ENCODE data around the gene ENPP3.
"Not testable (repeated sequence)": the region's sequence is repeated elsewhere in the genome, so short reads cannot be mapped to it uniquely, and the experiment has no call there.

ENPP3 gene

DNA sequence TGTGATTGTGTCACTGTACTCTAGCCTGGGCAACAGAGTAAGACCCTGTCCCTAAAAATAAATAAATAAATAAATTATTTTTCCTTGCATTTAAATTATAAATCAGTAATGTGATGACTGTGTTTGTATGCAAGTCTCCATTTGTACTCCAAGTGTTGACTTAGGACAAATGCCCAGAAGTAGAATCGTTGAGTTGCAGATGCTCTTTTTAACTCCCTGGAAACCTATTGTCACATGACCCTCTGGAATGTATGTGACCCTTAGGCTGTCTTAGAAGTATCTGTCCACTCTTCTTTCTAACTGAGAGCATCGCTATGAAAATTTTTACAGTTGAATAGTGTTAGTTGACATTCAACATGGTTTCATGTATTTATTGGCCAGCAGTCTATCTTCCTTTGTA lies 45.3 kb downstream of the ENPP3 start:
- in situ Hi-C loops (cut with MboI; ENCODE audit: low sequenced_read_pairs) = loop anchor here (25.0 kb wide), 1 partner anchor 230 kb away; no protein-coding TSS in a partner anchor

DNA sequence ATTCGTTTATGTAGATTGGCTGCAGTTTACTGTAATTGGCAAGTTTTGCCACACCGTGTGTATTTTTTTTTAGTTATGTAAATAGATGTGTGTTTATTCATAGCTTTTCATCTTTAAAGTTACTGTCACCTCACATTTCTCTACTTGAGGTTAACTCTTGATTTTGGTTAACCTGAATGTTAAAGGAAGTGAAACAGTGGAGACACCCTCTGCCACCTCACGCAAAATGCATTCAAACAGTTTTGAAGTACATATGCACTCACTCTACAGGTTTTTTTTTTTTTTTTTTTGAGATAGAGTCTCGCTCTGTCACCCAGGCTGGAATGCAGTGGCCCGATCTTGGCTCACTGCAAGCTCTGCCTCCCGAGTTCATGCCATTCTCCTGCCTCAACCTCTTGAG lies 46.4 kb downstream of the ENPP3 start:
- in situ Hi-C loops (cut with MboI; ENCODE audit: low sequenced_read_pairs) = loop anchor here (25.0 kb wide), 1 partner anchor 229 kb away; no protein-coding TSS in a partner anchor

DNA sequence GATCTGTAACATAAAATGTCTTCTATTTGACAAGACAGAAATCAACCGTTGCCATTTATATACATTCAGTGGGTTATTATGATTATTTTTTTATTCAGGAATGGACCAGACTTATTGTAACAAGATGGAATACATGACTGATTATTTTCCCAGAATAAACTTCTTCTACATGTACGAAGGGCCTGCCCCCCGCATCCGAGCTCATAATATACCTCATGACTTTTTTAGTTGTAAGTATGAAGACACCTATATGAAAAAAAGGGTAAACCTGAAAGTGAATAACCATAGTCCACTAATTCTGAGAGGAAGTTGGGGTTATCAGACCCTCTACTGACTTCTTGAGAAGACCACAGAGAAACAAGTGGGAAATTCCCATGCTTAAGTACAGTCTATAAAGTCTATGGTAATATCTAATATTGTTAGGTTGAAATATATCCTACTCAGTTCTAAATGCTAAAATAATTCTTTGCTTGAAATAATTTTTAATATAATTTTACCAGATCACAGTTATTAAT lies 48.2 kb downstream of the ENPP3 start:
- in situ Hi-C loops (cut with MboI; ENCODE audit: low sequenced_read_pairs) = loop anchor here (25.0 kb wide), 1 partner anchor 227 kb away; no protein-coding TSS in a partner anchor

DNA sequence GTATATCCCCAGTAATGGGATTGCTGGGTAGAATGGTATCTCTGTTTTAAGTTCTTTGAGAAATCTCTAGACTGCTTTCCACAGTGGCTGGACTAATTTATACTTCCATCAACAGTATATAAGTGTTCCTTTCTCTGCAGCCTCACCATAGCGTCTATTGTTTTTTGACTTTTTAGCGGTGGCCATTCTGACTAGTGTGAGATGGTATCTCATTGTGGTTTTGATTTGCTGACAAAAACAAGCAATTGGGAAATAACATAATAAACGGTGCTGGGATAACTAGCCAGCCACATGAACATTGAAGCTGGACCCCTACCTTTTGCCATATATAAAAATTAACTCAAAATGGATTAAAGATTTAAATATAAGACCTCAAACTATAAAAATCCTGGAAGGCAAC lies 49.9 kb downstream of the ENPP3 start:
- in situ Hi-C loops (cut with MboI; ENCODE audit: low sequenced_read_pairs) = loop anchor here (25.0 kb wide), 1 partner anchor 225 kb away; no protein-coding TSS in a partner anchor

DNA sequence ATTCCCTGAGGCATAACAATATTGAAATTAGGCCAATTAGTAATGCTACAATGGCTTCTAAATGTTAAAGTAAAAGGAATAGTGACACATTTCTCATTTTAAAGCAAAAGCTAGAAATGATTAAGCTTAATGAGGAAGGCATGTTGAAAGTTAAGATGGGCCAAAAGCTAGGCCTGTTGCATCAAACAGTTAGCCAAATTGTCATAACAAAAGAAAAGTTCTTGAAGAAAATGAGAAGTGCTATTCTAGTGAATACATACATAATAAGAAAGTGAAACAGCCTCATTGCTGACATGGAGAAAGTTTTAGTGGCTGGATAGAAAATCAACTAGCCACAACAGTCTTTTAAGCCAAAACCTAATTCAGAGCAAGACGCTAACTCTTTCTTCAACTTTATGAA lies 51.2 kb downstream of the ENPP3 start:
- in situ Hi-C loops (cut with MboI; ENCODE audit: low sequenced_read_pairs) = loop anchor here (25.0 kb wide), 1 partner anchor 224 kb away; no protein-coding TSS in a partner anchor

DNA sequence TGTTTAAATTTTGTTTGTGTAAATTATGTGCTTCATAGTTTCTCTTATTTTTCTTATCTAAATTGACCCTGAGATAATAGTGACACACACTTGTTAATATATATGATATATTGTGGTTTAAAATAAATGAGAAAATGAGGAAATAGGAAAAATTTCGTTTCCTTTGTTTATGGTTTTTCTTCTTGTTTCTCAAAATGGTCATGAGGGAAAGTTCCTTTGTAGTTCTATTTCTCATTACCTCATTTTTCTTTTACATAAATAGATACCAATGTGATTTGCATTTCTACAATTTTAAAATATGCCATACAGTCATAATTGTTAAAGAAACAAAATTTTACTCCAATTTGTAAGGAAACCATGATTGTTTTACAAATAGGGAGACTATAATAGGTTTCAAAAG lies 54.9 kb downstream of the ENPP3 start:
- in situ Hi-C loops (cut with MboI; ENCODE audit: low sequenced_read_pairs) = loop anchor here (25.0 kb wide), 1 partner anchor 220 kb away; no protein-coding TSS in a partner anchor

DNA sequence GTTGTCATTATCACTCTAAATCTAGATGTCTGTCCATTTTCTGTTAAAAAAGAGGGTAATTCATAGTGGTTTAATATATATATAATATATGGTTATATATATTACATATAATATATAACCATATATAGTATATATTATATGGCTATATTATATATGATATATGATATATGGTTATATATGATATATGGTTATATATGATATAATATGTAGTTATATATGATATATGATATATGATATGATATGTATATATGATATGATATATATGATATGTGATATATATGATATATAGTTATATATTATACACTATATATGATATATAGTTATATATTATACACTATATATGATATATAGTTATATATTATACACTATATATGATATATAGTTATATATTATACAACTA lies 55.5 kb downstream of the ENPP3 start:
- in situ Hi-C loops (cut with MboI; ENCODE audit: low sequenced_read_pairs) = loop anchor here (25.0 kb wide), 1 partner anchor 220 kb away; no protein-coding TSS in a partner anchor

DNA sequence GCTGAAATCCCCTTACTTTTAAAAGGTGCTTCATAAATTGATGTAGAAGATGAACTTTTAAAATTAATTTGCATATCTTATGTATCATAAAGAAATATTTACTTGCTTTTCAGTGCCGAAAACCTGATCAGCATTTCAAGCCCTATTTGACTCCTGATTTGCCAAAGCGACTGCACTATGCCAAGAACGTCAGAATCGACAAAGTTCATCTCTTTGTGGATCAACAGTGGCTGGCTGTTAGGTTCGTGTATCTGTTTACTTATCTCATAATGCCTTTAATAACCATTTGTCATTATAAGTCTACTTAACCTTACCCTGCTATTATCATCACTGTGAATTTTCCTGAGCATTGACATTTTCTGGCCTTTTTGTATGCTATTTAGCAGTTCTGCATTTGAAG lies 56.3 kb downstream of the ENPP3 start:
- in situ Hi-C loops (cut with MboI; ENCODE audit: low sequenced_read_pairs) = loop anchor here (25.0 kb wide), 1 partner anchor 219 kb away; no protein-coding TSS in a partner anchor

DNA sequence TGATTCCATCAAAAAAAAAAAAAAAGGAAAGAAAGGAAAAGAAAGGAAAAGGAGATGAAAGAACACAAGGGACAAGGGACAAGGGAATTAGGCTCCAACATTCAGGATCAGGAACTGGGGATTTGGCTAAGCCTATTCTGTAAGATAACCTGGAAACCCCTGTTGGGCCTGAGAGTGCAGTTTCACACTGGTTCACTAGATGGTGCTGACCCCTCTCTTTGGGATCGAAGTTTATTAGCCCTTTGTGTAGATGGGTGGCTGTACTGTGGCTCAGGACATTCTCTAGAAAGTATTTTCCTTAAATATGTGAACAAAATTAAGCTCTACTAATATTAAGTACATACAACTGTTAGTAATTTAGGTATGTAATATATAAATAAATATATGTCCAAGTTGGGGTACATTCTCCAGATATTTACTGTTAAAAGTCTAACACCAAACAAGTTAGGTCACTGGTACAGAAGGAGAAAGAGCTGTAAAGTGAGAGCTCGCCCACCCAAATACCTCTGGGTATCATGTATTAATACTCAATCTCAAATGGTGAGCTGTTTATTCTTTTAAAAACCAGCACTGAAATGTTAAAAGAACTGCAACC lies 57.8 kb downstream of the ENPP3 start:
- in situ Hi-C loops (cut with MboI; ENCODE audit: low sequenced_read_pairs) = loop anchor here (25.0 kb wide), 1 partner anchor 217 kb away; no protein-coding TSS in a partner anchor

DNA sequence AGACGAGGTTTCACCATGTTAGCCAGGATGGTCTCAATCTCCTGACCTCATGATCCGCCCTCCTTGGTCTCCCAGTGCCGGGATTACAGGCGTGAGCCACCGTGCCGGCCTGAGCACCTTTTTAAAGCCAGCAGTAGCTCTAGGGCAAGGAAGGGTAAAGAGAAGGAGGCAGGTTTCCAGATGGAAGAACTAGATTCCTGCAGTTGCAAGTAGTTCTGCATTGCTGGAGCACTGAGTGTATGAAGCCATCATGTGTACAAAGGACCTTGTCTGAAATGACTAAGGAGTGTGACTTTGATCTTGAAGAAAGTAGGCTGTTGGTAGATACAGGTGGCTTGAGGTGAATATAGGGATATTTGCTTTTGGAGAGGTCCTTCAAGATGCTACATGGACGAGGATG lies 59.9 kb downstream of the ENPP3 start:
- in situ Hi-C loops (cut with MboI; ENCODE audit: low sequenced_read_pairs) = loop anchor here (25.0 kb wide), 1 partner anchor 215 kb away; no protein-coding TSS in a partner anchor

DNA sequence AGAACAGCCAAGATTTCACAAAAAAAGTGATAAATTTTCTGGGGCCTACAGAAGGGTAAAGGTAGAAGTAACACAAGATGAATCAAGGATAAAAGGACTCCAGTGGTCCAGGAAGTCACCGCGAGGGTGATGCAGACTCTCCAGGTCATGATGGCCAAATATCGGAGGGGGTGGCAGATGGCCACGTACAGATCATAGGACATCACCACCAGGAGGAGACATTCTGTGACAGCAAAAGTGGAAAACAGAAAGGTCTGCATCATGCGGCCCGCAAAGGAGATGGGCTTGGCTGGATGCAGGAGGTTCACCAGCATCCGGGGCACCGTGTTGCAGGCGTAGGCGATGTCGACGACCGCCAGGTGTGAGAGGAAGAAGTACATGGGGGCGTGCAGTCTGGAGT lies 63.7 kb downstream of the ENPP3 start:
- in situ Hi-C loops (cut with MboI; ENCODE audit: low sequenced_read_pairs) = not testable (repeated sequence)

DNA sequence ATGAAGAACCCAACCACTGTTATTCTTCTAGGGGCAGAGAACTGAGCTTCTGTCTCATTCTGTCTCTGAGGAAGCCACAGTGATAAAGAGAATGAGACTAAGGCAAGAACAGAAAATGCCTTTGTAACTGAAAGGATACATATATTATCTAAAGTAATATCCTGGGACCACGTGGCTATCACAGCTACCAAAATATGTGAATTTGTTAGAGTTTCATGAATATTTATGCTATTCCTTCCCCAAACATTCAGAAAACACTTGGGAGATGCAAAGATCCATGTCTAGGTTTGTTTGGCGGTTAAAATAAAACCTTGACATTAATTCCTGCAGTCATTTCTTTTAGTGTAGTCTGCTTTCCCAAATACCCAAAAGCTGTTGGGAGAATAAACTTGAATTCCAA lies 66.8 kb downstream of the ENPP3 start:
- in situ Hi-C loops (cut with MboI; ENCODE audit: low sequenced_read_pairs) = not testable (repeated sequence)

DNA sequence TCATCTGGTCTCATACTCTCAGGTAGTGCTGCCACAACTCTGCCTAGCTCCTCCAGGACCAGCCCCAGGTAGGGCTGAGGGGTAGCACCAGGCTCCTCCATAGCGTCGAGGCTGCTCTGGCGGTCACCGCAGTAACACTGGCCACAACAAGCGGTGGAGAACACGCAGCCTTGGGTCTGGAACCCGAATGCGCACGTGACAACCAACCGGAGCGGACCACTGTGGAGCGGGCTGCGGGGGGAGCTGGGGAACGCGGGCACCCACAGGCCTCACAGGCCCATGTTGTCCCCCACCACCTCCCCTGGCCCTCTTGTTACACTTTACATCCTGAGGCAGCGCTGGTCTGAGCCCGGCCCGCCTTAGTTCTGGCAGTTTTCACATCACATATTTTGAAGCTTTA lies 73.8 kb downstream of the ENPP3 start, which contains the start of gene CTAGE9:
TSS of gene CTAGE9 (minus strand) at position 101 of the 400 bp plus-strand sequence. CDS start at position 101, 0 bp downstream.
- in situ Hi-C loops (cut with MboI; ENCODE audit: low sequenced_read_pairs) = not testable (repeated sequence)

DNA sequence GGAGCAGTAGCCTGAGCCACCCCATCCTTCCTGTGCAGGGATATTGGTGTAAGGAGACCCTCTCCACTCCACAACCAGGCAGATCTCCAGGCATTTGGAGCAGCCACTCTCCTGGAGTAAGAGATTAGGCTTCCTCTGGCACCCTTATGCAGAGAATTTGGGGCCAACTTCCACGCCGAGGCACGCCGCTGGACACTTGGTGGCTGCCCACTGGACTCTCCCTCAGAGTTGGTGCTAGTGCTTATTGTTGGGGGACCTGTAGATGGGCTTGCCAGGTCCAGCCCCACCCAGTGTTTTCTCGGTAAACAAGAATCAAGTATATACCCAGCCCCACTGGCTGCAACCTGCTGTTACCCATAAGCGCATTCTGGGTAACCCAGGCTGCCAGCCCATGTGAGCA lies 78.5 kb downstream of the ENPP3 start:
- in situ Hi-C loops (cut with MboI; ENCODE audit: low sequenced_read_pairs) = not testable (repeated sequence)

DNA sequence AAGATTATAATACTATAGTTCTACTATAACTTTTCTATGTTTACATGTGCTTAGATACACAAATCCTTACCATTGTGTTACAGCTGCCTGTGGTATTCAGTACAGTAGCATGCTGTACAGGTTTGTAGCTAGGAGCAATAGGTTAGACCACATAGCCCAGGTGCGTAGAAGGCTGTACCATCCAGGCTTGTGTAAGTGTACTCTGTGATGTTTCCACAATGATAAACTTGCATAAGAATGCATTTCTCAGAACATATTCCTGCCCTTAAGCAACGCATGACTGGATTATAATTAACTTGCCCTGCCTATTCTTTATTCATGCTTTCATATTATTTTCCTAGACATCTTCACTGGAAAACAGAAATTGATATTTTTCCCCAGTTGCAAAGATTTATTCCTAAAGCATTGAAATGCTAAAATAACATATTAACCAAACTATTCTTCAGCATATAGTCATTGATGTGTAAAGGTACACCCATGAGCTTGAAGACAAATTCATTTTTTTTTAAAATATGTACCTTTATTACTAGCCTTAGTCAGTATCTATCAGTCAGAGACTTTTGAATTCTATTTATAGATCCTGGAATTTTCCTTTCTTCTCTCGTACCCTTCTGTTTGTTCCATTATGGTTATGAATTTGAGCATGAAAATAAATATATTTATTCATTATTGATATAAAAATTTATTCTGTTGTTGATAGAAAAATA lies 80.9 kb downstream of the ENPP3 start:
- in situ Hi-C loops (cut with MboI; ENCODE audit: low sequenced_read_pairs) = no loop called here

DNA sequence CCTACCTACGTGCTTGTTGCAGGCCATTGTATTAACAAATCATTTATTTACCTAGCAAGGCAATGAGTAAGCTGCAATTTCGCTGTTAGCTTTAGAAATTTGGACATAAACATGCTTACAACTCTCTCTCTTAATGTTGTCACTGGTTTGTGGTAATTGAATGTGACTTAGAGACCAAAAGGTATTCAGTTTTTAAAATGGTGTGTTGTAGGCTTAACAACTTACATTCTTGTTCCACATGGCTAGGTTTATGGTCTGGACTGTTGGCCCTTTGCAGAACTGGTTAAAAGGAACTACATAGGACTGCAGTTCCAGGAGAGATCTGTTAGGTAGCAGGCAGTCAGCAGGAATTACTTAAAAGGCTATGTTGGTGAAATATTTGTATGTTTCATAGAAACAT lies 84.1 kb downstream of the ENPP3 start:
- in situ Hi-C loops (cut with MboI; ENCODE audit: low sequenced_read_pairs) = no loop called here

DNA sequence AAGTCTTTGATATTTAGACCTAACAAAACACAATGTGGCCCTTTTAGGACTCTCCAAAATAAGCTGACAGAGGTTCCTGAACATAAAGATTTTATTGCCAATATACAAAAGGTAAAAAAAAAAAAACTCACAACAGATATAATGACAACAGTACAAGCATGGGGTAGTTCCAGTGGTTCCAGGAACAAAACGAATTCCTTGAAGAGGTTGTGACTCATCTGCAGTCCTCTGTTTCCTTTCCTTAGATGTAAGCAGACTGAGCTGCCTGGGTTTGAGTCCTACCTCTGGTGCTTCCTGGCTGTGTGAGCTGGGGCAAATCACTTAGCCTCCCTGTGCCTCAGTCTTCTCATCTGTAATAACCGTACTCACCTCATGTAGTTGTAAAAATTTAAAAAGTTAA lies 87.0 kb downstream of the ENPP3 start:
- in situ Hi-C loops (cut with MboI; ENCODE audit: low sequenced_read_pairs) = no loop called here

DNA sequence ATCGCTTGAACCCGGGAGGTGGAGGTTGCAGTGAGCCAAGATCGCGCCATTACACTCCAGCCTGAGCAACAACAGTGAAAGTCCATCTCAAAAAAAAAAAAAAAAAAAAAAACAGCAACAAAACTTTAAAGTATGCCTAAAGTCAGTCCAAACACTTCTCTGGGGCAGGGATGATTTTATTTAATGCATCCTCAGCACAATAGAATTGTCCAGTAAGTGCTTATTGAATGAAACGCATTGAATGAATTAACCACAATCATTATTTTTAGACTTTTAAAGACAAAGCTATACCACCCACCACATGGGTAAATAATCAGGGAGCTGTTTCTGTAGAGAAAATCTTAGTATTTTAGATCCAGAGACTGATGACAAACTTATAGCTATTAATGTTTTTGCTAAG lies 90.4 kb downstream of the ENPP3 start:
- in situ Hi-C loops (cut with MboI; ENCODE audit: low sequenced_read_pairs) = no loop called here

DNA sequence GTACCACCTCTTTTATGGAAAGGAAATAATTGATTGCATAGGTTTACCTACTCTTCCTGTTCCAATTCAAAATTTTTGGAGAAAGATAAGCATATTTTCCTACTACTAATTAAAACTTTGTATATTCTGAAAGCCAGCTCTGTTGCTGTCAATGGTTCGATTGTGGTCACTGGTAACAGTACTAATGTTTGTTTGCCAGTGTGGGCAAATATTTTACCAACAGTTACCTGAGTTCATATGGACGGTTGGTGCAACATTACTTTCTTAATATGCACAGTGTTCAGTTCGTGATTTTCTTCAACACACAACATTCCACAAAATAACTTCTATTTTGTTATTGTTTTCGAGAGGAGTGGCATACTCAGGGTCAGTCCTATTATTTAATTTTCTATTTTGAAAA lies 90.8 kb downstream of the ENPP3 start:
- in situ Hi-C loops (cut with MboI; ENCODE audit: low sequenced_read_pairs) = no loop called here

DNA sequence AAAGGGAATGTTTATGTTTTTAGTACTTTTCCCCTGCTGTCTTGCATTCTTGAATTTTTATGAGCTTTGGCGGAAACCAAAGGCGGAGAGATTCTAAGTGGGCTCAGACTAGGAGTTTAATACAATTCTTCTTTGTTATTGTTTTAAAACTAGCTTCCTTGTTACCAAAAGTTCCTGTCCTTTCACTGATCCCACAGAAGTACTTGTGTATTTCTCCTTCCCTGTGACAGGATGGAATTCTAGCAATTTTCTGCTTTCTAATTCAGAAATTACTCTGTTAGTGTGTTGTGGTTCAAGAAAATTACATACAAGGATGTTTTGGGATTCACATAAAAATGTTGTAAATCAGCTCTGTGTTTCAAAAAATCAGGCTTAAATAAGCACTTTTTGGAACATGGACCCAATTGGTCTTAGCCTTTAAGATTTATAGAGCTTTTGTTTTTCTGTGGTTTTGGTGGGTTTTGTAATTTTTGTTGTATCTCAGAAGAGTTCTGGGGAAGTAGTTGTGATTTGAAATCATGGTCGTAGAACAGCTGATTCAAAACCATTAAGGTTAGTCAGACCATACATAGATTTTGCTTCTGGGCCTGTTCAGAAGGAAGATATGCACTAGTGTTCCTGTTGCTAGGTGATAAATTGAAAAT lies 91.3 kb downstream of the ENPP3 start:
- in situ Hi-C loops (cut with MboI; ENCODE audit: low sequenced_read_pairs) = no loop called here

DNA sequence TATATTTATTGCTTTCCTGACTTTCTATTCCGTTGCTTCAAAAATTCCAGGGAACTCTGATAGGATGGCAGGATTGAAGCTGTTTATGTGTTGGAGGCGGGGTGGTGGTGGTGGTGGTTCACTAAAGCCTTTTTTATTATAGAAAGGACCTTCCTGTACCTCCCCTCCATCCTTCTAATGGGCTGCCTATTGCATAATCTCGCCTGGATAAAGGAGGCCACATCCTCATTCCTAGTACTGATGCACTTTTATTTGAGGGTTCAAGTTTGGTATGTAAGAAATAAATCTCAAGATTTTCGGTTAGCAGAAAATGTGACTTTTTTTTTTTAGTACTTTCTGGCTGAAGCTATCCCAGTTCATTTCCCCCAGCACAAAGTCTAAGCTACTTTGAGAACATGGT lies 92.4 kb downstream of the ENPP3 start:
- in situ Hi-C loops (cut with MboI; ENCODE audit: low sequenced_read_pairs) = no loop called here

Data from HL-60/S4 (cell line).